ENCODE results near the gene TMEM63C. TPM values are rescaled to one million over a fixed set of nuclear protein-coding genes. Genes with fewer than 3 reads are reported as not detected.

Gene TMEM63C
- total and polyA plus RNA-seq, 2 donors from 2014 or later, result 0.84 to 1.9 TPM

DNA sequence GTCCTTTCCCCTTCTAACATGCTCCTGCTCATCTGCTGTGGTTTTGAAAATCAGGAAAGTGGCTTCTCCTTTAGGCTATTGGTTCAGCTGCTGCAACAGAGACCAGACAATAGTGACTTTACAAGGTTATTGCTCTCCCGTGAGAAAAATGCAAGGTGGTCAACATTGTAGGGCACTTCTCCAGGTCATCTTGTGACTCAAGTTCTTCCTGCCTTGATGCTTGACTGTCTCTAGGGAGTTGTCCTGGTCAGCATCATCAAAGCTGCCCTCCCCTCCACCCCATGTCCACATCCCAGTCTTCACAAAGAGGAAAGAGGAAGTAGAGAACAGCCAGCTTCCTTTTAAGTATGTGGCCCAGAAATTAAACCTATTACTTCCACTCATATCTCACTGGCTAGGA, 3.9 kb upstream of the TMEM63C start:
- H3K4me1 ChIP-seq (ENCODE audit: control insufficient read depth in 2 of 3, insufficient read depth in 2 of 3, low read depth in 1 of 3, low read length in 3 of 3), result peaks cover 0 to 5% (median 0%) of the 10 kb centered on the region in 3 donors
- intact Hi-C loops (cut with DNase I), result no loop called here
- H3K4me3 ChIP-seq (ENCODE audit: low read length in 3 of 3), result no peak overlapping the region
- H3K36me3 ChIP-seq (ENCODE audit: control insufficient read depth in 2 of 3, insufficient read depth in 3 of 3, low read length in 3 of 3), result no peaks in the 10 kb centered on the region
- H3K9me3 ChIP-seq (ENCODE audit: control insufficient read depth in 2 of 3, insufficient read depth in 1 of 3, low read length in 3 of 3), result no peaks in the 10 kb centered on the region
- H3K27ac ChIP-seq (ENCODE audit: low read depth in 2 of 2, low read length in 2 of 2), result no peak overlapping the region
- no peaks in the 10 kb centered on the region for H3K27me3 ChIP-seq (ENCODE audit: control insufficient read depth, insufficient read depth, low read length)
- no peak for DNase-seq
- TF ChIP-seq, protein P1, sequence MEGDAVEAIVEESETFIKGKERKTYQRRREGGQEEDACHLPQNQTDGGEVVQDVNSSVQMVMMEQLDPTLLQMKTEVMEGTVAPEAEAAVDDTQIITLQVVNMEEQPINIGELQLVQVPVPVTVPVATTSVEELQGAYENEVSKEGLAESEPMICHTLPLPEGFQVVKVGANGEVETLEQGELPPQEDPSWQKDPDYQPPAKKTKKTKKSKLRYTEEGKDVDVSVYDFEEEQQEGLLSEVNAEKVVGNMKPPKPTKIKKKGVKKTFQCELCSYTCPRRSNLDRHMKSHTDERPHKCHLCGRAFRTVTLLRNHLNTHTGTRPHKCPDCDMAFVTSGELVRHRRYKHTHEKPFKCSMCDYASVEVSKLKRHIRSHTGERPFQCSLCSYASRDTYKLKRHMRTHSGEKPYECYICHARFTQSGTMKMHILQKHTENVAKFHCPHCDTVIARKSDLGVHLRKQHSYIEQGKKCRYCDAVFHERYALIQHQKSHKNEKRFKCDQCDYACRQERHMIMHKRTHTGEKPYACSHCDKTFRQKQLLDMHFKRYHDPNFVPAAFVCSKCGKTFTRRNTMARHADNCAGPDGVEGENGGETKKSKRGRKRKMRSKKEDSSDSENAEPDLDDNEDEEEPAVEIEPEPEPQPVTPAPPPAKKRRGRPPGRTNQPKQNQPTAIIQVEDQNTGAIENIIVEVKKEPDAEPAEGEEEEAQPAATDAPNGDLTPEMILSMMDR (IDR thresholded peaks at IDR 0.05; ENCODE audit: borderline replicate concordance, extremely low read depth, insufficient read depth), result no peak
- no peak overlapping the region for H3K9ac ChIP-seq (ENCODE audit: low read length in 3 of 3)
- FAIRE-seq, result no peak

DNA sequence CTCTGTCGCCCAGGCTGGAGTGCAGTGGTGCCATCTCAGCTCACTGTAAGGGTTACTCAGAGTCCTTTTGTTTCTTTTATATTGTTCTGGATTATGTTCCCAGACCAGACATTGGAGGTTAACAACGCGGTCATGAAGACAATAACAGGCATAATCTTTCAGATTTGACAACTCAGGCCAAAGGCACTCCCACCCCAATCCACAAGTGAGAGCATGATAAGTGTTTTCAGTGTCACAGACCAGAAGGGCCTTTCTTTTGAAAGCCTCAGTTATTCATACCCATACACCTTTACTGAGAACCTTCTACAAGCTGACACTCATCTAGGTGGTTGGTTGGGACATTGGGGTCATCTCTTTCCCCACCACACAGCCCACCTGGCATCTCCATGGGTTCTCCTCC, 2.9 kb upstream of the TMEM63C start:
- no peak overlapping the region for H3K9ac ChIP-seq (ENCODE audit: low read length in 3 of 3)
- TF ChIP-seq, protein P1 (IDR thresholded peaks at IDR 0.05; ENCODE audit: borderline replicate concordance, extremely low read depth, insufficient read depth), result no peak
- no peaks in the 10 kb centered on the region for H3K27me3 ChIP-seq (ENCODE audit: control insufficient read depth, insufficient read depth, low read length)
- no peak overlapping the region for H3K4me3 ChIP-seq (ENCODE audit: low read length in 3 of 3)
- DNase-seq (no peak), FAIRE-seq (no peak)
- no peaks in the 10 kb centered on the region for H3K9me3 ChIP-seq (ENCODE audit: control insufficient read depth in 2 of 3, insufficient read depth in 1 of 3, low read length in 3 of 3)
- intact Hi-C loops (cut with DNase I), result no loop called here
- H3K27ac ChIP-seq (ENCODE audit: low read depth in 2 of 2, low read length in 2 of 2), result no peak overlapping the region
- peaks cover 0 to 5% (median 0%) of the 10 kb centered on the region in 3 donors for H3K4me1 ChIP-seq (ENCODE audit: control insufficient read depth in 2 of 3, insufficient read depth in 2 of 3, low read depth in 1 of 3, low read length in 3 of 3)
- H3K36me3 ChIP-seq (ENCODE audit: control insufficient read depth in 2 of 3, insufficient read depth in 3 of 3, low read length in 3 of 3), result no peaks in the 10 kb centered on the region

DNA sequence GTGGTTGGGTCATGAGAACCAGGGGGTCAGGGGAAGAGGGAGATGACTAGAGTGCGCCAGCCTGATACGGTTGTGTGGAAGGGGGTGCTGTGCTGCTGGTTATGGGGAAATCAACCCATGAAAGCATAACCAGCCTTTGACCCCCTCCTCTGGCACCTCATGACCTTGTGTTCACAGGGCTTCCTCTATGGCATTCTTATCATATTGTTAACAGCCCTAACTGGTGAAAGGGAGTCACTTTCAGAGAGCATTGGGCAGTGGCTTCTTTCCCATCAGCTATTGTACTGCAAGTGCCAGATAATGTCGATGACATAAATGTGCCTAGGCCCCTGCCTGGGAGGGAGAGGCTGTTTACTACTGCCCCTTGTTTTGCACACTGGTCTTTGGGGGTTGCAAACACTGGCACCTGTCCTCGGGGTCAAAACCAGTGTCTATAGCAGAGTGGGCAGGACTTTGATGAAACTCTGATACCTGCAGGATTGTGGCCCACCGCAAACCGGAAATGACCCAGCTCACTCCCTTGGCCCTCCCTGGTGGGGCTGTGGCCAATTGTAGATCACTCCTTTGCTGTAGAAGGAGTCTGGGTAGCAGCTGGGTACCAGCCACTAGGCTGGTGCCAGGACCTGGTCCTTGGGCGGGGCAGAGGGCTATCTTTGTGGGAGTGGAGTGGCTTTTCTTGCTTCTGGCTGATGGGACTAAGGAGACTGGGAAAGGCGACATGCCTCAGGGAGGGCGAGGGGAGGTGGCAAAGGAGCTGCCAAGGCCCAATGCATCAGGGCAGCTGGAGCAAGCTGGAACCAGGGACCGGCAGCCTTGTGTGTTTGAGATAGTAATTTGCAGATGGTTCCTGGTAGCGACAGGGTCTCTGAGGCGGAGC, 634 bp upstream of the TMEM63C start:
- DNase-seq (no peak), FAIRE-seq (no peak)
- no peaks in the 10 kb centered on the region for H3K9me3 ChIP-seq (ENCODE audit: control insufficient read depth in 2 of 3, insufficient read depth in 1 of 3, low read length in 3 of 3)
- H3K36me3 ChIP-seq (ENCODE audit: control insufficient read depth in 2 of 3, insufficient read depth in 3 of 3, low read length in 3 of 3), result no peaks in the 10 kb centered on the region
- peaks cover 0 to 5% (median 0%) of the 10 kb centered on the region in 3 donors for H3K4me1 ChIP-seq (ENCODE audit: control insufficient read depth in 2 of 3, insufficient read depth in 2 of 3, low read depth in 1 of 3, low read length in 3 of 3)
- no peak overlapping the region for H3K9ac ChIP-seq (ENCODE audit: low read length in 3 of 3)
- intact Hi-C loops (cut with DNase I), result no loop called here
- TF ChIP-seq, protein P1 (IDR thresholded peaks at IDR 0.05; ENCODE audit: borderline replicate concordance, extremely low read depth, insufficient read depth), result no peak
- no peaks in the 10 kb centered on the region for H3K27me3 ChIP-seq (ENCODE audit: control insufficient read depth, insufficient read depth, low read length)
- H3K27ac ChIP-seq (ENCODE audit: low read depth in 2 of 2, low read length in 2 of 2), result no peak overlapping the region
- H3K4me3 ChIP-seq (ENCODE audit: low read length in 3 of 3), result peak overlapping the region; percentile 18 to 56 (median 23)

Data from kidney (tissue), 14 donors.